ENCODE results near the gene ATP5PB.

ATP5PB gene

DNA sequence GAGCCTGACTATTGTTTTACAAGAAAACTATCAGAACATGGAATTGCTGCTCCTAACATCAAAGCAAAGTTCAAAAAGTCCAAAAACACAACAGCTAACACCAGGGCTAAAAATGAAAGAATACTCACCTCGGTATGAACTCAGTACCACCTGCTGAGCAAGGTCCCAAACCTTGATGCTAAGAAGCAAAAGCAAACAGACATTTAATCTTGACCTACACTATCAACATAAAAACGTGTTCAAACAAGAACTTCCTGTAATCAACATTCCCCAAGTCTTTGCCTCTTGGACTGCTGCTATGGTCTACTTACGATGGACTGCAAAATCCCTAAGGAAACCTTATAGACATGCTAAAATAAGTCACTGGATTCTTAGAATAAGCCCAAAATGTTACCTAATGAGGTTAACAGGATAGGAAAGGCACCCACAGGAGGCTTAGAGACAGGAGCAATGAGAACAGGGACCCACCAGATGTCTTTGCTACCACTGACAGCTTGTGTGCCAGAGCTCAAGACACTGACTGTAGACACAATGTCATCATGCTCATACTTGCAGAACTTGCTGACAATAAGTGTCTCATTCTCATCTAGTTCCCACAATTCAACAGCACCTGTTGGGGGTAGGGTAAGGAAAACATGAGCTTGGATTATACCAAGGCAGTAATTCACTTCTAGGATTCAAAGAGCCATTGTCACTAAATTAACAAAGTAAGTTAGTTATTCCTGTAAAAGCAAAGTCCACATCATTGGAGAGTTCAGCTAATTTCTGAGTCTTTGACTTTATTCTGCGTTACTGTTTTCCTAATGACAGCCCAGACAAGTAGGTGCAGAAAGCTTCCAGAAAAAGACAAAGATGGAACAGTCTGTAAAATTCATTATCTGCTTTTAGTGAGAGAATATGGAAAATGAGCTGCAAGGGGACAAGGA, 2.0 kb upstream of the ATP5PB start:
- no peak for DNase-seq

DNA sequence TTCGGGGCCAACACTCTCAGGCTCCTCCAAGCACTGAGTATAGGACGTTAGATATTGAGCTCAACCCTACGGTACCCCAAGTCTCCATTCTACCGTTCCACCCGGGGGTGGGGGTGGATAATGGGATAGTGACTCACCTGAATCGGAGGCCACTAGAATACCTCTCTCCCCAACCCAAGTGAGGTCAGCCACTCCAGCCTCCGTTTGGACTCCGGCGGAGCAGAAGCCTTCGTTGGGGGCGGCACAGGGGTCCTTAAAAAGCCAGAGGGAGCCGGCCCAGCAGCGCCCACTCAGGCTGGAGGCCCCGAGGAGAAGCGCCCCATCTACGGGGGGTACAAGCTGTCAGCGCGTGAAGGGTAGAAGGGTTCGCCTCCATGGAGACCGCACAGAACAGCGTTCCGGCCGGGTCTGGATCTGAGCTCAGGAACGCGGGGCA, 764 bp upstream of the ATP5PB start:
- DNase-seq = no peak

DNA sequence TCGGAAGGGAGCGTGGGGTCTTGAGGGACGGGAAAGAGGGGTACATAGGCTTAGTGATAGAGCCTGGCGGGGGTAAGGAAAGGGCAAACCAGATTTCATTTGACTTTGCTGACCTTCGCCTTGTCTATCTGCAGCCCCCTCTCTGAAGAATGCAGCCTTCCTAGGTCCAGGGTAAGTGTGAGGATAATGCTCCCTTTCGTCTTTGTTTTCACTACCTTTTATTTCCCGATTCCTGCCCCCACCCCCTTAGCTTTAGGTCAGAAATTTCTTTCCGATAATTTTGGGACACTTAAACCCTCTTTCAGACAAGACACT, 396 bp downstream of the ATP5PB start:
- DNase-seq = no peak

DNA sequence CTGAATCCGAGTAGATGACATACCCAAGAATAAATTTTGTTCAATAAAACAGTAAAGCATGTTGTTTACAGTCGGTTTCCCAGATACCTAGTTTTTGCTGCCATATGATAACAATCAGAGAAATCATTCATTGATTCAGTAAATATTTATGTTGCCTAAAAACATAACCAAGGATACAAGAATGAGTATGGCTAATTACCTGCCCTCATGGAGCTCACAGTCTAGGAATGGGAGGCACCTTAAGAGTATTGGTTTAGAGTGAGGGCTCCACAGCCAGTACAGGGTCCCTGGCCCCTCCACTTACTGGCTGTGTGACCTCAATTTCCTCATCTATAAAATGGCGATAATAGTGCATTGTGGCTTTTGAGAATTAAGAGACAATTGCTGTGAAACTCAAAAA, 921 bp downstream of the ATP5PB start:
- no peak for DNase-seq

DNA sequence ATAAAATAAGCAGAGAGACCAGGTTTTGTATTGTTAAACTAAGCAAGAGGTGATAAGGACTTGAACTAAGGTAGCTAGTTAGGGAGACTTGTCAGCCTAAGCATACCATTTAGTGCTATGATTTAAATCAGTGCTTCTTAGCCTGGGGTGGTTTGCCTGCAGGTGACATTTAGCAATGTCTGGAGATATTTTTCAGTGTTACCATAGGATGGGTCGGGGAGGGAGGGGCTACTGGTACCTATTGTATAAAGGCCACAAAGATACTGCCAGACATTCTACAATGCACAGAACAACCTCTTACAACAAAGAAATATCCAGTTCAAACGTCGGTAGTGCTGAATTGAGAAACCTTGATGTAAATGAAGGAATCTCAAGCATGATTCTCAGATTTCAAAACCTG, 3.3 kb downstream of the ATP5PB start:
- no peak for DNase-seq

DNA sequence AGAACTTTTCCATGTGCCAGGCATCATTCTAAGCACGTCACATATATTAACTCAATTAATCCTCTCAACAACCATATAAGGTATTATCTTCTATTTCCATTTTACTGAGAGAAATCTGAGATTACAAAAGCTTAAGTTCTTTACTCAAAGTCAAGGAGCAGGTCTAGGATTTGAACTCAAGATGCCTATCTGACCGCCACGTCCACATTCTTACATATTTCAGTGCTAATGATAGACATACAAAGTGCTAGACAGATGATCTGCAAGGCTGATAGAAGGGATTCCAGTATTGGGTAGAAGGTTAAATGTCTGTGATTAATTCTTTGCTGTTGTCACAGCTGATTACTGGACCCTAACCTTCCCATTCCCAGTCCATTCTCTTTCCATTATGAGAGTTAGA, 4.4 kb downstream of the ATP5PB start:
- no peak for DNase-seq

DNA sequence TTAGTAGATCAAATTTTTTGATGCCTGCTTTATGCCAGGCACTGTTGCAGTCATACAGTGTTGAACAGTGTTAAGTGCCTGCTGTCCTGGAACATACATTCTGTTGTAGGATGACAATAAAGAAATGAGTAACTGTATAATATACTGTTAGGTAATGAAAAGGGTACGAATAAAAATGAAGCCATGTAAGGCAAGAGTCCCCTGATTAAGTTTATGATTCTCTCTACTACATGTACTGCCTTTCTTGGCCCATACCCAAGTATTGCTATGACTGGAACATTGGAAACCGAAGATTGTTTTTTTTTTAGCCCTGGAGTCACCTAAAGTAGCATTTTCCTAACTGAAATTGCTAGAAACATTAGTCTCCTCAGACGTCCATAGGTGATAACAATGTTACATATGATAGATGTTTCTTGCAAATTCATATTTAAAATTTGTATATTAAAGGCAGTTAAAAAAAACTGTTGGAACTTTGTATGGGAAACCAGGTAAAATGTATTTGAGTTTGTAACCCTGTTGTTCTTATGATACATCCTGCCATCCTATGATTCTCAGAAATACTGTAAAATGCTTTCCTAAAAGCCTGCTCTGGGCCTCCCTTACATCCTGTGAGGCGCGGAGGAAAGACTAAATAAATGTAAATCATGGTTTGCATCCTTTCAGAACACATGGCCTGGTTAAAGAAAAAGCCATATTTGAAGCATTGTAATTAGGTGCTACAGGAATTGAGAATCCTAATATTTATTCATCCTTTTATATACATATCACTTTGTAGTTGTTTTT, 5.8 kb downstream of the ATP5PB start:
- no peak for DNase-seq

DNA sequence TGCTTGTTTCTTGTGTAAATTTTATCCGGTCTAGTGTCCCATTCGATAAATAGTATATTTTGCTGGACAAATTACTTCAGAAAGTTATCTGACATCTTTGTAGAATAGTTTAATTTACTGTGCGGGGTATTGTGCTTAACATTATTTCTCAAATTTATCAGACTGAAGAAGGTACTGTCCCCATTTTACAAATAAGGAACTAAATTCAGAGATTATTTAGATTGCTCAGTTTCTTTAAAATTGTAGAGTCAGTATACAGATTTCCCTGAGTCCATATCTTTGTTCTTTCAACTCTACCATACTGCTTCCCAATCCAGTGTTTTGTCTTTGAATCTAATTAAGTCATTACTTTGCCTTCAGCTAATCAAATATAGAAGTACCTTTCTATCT, 6.4 kb downstream of the ATP5PB start:
- no peak for DNase-seq

DNA sequence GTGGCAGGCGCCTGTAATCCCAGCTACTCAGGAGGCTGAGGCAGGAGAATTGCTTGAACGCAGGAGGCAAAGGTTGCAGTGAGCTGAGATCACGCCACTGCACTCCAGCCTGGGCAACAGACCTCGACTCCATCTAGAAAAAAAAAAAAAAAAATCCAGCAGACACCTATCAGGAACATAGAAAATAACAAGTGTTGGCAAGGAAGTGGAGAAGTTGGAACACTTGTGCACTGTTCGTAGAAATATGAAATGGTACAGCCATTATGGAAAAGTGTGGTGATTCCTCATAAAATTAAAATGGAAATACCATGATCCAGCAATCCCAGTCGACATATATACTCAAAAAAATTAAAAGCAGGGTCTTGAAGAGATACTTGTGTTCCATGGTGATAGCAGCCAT, 12.5 kb downstream of the ATP5PB start:
- DNase-seq = no peak

DNA sequence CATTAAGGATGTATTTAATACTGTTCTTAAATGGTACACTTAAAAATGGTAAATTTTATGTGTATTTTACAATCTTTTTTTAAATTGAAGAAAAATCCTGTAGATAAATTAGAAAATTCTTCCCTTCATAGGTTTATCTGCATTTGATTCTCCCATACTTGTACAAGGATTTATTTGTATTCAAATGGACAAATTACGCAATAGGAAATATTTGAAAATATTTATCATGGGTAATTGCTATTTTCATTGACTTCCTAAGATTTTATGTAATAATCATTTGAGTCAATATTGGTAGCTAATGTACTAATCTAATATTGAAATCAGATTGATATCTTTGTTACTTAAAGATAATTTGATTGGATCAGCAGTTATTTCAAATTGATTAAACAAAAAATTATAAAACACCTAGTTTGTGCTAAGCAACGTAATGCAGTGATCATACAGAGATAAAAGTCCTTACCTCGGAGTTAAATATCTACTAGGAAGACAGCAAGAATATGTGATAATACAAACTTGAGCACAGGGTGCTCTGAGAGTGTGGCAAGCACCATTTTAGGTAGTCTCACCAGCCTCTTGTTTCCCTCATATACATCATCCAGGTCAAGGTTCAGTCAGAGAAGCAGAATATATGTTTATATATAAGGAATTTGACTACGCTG, 13.2 kb downstream of the ATP5PB start:
- no peak for DNase-seq

DNA sequence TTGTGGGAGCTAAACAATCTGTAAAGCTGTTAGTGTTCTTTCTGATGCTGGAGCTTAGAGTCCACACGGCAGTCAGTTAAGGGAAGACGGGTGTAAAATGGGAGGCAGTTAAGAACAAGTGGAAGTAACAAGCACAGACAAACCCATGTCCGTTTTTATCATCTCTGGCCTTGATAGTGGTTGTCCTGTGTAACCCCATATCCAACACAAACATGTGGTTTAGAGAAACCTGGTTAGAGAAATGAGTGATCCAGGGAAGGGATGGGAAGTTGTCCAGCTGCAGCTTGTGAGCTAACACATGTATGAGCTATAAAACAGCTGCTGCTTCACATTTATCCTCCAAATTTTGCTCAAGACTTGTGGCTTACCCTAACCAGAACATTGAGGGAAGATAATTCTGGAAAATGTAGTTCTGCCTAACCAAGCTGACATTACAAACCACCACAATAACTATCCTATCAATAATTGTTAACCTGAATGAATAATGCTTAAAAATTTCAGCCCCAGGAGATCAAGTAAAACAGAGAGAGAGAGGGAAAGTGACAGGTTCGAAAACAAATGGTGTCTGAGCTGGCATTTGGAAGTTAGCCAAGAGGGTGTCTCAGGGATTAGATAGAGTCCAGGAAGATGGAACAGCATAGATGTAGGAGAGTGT, 13.9 kb downstream of the ATP5PB start:
- DNase-seq = no peak

DNA sequence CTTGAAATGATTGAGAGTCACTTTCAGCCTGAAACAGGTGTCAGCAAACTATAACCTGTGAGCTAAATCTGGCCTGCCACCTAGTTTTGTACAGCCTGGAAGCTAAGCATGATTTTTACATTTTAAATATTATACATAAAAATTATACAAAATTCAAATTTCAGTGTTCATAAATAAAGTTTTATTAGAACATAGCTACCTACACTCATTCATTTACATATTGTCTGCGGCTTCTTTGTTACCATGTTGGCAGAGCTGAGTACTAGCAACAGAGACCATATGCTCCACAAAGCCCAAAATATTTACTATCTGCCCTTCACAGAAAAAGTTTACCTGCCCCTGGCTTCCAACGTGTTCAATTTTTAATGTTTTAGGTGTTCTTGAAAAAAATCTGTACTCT, 16.5 kb downstream of the ATP5PB start:
- no peak for DNase-seq

DNA sequence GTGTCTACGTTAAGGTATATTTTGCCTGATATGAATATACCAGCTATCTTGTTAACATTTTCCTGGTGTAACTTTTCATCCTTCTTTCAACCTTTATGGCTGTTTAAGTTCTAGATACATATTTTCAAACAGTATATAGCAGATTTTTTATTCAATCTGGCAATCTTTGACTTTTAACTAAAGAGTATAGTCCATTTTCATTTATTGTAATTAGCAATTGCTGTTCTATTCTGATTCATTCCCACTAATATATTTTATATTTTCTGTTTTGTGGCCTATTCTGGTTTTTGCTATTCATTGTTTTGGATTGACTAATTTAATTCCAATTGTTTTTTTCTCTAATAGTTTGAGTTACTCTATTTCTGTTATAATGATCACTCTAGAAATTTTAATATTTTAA, 17.2 kb downstream of the ATP5PB start:
- DNase-seq = no peak

DNA sequence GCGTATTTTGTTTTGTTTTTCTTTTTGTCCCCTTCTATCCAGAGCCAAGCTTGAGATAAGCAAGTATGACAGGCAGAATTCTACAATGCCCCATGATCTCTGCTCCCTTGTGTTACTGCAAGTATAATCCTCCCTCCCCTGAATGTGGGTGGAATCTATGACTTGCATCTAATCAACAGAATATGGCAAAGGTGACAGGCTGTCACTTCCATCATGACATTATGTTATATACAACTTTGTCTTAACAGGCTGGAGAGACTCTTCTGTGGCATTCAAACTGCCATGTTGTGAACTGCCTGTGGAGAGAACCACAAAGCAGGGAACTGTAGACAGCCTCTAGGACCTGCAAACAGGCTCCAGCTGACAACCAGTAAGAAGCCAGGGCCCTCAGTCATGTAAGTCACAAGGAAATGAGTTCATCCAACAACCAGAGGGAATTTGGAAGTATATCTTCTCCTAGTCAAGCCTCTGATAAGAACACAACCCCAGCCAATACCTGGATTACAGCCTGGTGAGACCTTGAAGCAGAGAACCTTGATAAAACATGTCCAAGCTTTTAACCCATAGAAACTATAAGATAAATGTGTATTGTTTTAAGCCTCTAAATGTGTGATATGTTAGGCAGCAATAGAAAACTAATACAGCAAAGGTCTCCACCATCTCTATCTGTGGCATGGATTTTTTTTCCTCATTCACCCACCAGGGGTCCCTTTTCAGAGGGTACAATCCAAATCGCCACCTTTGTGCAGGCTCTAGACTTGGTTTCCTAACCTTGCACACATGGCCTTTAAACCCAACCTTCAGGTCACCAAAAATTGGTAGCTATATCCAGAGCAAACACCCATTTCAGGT, 18.8 kb downstream of the ATP5PB start:
- DNase-seq = no peak

DNA sequence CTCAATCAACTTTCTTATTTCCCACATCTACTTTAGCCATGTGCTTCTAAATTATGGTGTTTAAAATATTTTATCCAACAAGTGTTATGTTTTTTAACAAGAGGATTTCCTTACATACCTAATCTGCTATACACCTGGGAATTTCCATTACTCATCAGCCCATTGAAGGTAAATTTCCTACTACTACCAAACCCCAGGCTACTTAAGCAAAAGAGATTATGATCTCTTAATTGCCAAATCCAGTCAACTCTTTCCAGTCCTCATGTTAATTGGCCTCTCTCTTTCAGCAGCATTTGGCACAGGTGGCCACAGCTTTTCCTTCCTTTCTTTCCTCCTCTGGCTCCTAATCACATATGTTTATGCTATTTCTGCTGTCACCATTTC, 19.4 kb downstream of the ATP5PB start:
- no peak for DNase-seq

DNA sequence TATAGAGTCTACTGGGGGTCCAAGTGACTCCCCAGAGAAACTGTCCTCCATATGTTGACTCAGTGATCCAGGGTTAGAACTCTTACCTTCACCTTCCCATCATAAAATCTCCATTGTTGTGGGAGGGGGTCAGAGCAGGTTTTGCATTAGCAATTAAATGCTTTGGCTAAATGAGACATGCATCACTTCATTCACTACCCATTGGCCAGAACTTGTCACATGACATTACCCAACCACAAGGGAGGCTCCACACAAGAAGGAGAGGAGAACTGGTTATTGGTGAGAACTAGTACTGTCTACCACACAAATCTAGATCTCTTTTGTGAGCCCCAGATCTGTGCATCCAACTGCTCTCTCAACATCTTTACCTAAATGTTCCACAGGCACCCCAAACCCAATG, 20.3 kb downstream of the ATP5PB start:
- no peak for DNase-seq

DNA sequence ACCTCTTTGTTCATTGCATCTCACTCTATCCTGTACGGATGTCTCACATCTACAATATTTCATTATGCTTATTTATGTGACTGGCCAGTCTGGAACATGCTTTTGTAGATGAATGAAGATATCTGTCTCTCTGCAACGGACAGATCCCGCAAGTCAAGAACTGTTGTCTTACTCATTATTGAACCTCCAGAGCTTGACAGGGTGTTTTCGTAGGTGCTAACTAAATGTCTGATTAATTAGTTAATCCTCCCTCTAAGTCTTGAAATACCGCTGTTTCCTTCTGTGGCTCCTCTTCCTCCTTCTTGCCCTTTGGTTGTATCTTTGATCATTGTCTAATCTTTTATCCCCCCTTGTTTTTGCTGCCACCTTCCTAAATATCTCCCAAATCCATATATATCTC, 21.3 kb downstream of the ATP5PB start:
- DNase-seq = no peak

DNA sequence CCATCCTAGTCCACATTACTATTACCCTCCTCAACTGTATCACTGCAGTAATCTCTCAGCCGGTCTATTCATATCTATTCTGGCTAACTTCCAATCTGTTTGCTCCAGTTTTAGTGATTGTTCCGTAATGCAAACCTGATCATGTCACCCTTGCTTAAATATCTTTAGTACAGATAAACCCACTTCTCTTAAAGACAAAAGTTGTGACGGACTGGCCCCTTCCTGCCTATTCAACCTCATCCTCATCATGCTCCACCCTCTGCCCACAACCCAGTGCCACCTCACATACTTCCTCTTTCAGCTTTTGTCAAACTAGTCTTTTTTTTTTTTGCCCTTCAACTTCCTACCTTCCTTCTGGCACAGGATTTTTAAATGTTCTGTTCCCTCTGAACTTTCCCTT, 21.7 kb downstream of the ATP5PB start:
- no peak for DNase-seq

DNA sequence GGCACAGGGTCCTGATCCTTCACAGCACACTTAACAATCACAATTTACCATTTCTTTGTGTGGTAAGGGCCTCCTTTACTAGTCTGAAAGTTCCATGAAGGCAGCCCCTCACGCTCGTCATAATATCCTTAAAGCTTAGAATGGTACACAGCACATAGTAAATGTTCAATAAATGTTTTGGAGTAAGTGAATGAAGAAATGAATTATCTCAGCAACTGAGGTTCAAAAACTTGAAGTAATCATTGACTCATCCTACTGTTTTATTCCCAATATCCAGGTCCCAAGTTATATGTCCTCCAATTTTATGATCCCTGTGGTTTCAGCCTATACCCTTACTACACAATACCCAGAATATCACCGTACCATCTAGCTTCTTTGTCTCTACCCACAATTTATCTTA, 22.3 kb downstream of the ATP5PB start:
- no peak for DNase-seq

DNA sequence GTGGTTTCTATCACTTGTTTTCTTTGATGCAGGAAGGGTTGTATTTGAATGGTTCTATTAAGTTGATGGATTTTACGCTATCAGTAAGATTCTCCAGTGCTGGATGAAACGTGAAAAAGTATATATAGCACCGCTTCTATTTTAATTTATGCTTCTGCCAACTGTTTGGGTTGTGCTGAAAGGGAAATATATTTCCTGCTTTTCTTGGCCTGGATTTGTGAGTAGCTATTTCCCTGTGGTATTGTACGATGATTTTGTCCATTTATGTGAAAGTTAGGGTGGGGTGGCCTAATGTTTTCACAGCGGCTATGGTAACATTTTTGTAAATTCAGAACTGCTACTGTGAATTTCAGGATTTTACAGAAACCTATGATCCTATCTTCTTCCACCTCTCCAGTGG, 24.8 kb downstream of the ATP5PB start:
- no peak for DNase-seq

DNA sequence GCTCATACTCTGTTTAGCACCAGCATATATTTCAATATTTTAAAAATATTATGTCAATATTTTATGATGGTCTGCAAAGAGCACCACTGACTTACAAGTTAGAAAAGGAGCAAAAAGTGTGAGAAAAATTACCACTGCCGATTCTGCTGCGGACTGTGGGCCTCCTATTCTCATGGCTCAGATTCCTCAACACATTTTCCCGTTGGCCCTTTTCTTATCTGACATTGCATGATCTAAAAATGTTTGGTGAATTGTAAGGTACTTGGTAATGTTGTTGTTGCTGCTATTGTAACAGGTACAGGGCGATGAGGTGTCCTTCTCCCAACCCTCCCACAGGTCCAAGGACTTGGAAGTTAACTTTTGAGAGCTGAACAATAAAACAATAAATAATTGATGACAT, 25.3 kb downstream of the ATP5PB start:
- DNase-seq = no peak

DNA sequence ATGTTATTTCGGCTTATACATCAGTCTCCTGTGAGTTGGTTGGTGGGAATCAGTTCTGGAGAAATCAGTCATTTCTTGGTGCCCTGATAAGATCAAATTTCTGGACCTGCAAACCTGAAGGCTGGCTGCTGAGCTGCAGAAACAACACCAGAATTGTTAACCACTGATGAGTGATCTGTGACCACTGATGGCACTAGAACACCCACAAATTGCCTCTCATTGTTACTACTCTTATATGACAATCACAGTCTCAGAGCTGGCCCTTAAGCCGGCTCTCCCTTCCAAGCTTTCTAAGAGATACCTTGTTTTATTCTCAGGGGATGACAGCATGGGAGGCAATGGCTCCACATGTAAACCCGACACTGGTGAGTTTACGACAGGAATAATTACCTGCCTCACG, 26.4 kb downstream of the ATP5PB start:
- DNase-seq = no peak
